ENCODE measurements around the gene RASAL1. TPM values are rescaled to one million over a fixed set of nuclear protein-coding genes. Genes with fewer than 3 reads are reported as not detected.

Gene RASAL1
- total RNA-seq, 1 donor from 2014 or later: 0.21 TPM

- Mint-ChIP-seq H3K4me1 (ENCODE audit: unreplicated experiment) (peaks cover 4% of the 10 kb centered on the region), H3K27ac (ENCODE audit: unreplicated experiment) (no peak overlapping the region), H3K4me3 (ENCODE audit: unreplicated experiment) (no peak overlapping the region), H3K27me3 (ENCODE audit: unreplicated experiment) (peaks cover 9% of the 10 kb centered on the region), H3K36me3 (ENCODE audit: low read depth, unreplicated experiment) (peaks cover 15% of the 10 kb centered on the region), H3K9me3 (ENCODE audit: unreplicated experiment) (no peaks in the 10 kb centered on the region)
- DNase-seq (ENCODE audit: low spot score): no peak
- TF ChIP-seq, protein P1, sequence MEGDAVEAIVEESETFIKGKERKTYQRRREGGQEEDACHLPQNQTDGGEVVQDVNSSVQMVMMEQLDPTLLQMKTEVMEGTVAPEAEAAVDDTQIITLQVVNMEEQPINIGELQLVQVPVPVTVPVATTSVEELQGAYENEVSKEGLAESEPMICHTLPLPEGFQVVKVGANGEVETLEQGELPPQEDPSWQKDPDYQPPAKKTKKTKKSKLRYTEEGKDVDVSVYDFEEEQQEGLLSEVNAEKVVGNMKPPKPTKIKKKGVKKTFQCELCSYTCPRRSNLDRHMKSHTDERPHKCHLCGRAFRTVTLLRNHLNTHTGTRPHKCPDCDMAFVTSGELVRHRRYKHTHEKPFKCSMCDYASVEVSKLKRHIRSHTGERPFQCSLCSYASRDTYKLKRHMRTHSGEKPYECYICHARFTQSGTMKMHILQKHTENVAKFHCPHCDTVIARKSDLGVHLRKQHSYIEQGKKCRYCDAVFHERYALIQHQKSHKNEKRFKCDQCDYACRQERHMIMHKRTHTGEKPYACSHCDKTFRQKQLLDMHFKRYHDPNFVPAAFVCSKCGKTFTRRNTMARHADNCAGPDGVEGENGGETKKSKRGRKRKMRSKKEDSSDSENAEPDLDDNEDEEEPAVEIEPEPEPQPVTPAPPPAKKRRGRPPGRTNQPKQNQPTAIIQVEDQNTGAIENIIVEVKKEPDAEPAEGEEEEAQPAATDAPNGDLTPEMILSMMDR (IDR thresholded peaks at IDR 0.05; ENCODE audit: unreplicated experiment): no peak
Measured at GRCh38 chr12:113067987-113068935, 67.3 kb downstream of the RASAL1 start.

GRCh38 chr12:113066813-113067400 is 68.7 kb downstream of the RASAL1 start:
- Mint-ChIP-seq H3K36me3 (ENCODE audit: low read depth, unreplicated experiment) (peaks cover 11% of the 10 kb centered on the region), H3K4me1 (ENCODE audit: unreplicated experiment) (peaks cover 4% of the 10 kb centered on the region), H3K27ac (ENCODE audit: unreplicated experiment) (no peak overlapping the region), H3K4me3 (ENCODE audit: unreplicated experiment) (no peak overlapping the region), H3K9me3 (ENCODE audit: unreplicated experiment) (no peaks in the 10 kb centered on the region), H3K27me3 (ENCODE audit: unreplicated experiment) (peaks cover 8% of the 10 kb centered on the region)
- DNase-seq (ENCODE audit: low spot score): no peak
- TF ChIP-seq, protein P1 (IDR thresholded peaks at IDR 0.05; ENCODE audit: unreplicated experiment): no peak

DNA sequence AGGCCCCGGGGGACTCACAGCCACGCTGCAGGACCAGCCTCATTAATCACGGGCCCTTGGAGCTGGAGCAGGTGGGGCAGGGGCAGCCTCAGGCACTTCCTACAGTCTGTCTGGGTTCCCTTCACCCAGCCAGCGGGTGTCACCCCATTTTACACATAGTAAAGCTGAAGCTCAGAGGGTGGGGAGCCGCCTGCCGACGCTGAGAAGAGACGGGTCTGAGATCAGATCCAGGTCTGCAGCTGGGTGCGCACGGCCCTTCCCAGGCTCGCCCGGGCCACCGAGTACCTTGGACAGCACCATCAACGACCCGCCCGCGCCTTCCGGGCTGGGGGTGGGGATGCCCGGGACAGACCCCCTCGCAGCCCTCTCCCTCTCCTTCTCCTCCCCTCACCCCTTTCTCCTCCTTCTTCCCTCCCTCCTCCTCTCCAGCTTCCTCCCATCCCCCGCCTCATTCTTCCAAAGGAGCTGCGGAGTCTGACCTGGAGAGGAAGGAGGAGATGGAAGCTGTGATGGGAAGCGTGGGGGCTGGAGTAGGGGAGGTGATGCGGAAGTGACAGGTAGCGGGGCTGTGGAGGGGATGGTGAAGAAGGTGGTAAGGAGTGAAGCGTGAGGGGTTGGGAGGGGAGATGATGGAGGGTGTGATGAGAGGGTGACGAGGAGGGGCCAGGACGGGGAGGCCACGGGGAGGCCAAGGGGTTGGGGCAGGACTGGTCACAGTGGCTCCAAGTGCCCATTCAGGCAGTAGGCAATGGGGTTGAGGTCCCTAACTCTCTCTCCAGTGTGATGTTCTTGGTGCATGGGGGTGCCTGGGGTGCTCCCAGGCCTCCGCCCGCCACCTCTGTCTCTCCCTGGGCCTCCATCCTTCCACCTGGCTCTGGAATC is 70.2 kb downstream of the RASAL1 start:
- TF ChIP-seq, protein P1 (IDR thresholded peaks at IDR 0.05; ENCODE audit: unreplicated experiment): no peak
- Mint-ChIP-seq H3K27me3 (ENCODE audit: unreplicated experiment) (peaks cover 7% of the 10 kb centered on the region), H3K4me3 (ENCODE audit: unreplicated experiment) (no peak overlapping the region), H3K27ac (ENCODE audit: unreplicated experiment) (no peak overlapping the region), H3K36me3 (ENCODE audit: low read depth, unreplicated experiment) (peaks cover 5% of the 10 kb centered on the region), H3K4me1 (ENCODE audit: unreplicated experiment) (peaks cover 4% of the 10 kb centered on the region), H3K9me3 (ENCODE audit: unreplicated experiment) (no peaks in the 10 kb centered on the region)
- peak; percentile 67 for DNase-seq (ENCODE audit: low spot score)

DNA sequence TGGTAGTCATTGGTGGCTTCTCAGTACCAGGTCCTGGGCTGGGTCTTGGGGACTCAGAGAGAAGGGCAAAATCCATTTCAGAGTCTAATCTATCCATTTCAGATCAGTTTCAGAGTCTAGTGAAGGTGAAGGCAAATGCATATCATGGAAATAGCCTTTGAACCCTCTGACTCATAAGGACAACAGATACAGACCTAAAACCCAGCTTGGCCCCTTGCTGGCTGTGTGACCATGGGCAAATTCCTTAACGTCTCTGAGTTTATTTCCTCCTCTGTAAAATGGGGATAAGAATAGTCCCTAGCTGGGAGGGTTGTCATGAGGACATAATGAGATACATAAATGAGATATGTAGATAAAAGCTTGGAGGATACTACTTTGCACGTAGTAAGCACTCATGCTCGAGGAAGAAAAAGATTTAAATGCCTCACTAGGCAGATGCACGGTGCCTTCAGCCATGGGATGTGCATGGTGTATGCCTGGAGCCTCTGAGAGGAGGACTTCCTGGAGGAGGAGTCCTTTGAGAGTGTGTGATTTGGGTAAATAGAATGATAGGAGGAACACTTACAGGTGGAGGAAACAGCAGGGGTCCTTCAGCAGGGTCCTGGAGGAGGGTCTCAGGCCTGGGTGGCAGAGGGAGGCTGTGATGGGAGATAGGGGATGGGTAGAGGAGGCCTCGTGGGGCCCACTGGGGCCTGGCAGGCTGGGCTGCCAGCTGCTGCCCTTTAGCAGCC is 71.0 kb downstream of the RASAL1 start:
- no peak overlapping the region for H3K4me3 Mint-ChIP-seq (ENCODE audit: unreplicated experiment)
- TF ChIP-seq, protein P1 (IDR thresholded peaks at IDR 0.05; ENCODE audit: unreplicated experiment): no peak

More for the DNA sequence above, 71.0 kb downstream of the RASAL1 start:
- Mint-ChIP-seq H3K4me1 (ENCODE audit: unreplicated experiment) (peaks cover 4% of the 10 kb centered on the region), H3K27me3 (ENCODE audit: unreplicated experiment) (peaks cover 7% of the 10 kb centered on the region), H3K9me3 (ENCODE audit: unreplicated experiment) (no peaks in the 10 kb centered on the region), H3K36me3 (ENCODE audit: low read depth, unreplicated experiment) (peaks cover 5% of the 10 kb centered on the region), H3K27ac (ENCODE audit: unreplicated experiment) (no peak overlapping the region)
- DNase-seq (ENCODE audit: low spot score): no peak

All from endothelial cell (in vitro differentiated cells).